SU-DHL-6 (cell line): ENCODE results near the gene SIGLEC14.

Source experiments
- EZH2phosphoT487 ChIP-seq: fragments of 200-600 bp; sonication (generic), shearing (Covaris generic); conservative IDR thresholded peaks from 2 replicates; pipeline ENCODE4 v1.6.1; 2018; ENCODE audit warnings: mild to moderate bottlenecking, antibody characterized with exemption, low read length, moderate library complexity, mixed read lengths
- TF ChIP-seq, protein P1 (sequence below): fragments of 200-600 bp; sonication (generic); IDR thresholded peaks from one replicate; pipeline ENCODE4 v1.5.1; 2017; ENCODE audit warnings: antibody characterized with exemption, mild to moderate bottlenecking, low read length, moderate library complexity; ENCODE audit not compliant: insufficient read depth, poor library complexity, severe bottlenecking

DNA sequence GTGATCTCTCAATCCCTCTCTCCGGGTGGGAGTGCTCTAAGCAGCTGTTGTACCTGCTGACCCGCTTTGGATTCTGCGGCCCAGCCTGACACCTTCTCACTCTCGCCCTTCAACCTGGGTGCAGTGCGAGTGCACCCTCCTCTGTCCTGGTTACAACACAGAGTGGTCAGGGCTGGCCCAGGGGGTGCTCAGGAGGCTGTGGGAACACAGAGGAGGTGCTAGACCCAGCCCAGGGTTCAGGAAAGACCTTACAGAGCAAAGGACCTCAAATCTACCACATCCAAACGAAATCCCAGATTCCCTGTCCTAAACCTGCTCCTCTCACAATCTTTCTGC lies 51.9 kb downstream of the SIGLEC14 start:
- TF ChIP-seq, protein P1, sequence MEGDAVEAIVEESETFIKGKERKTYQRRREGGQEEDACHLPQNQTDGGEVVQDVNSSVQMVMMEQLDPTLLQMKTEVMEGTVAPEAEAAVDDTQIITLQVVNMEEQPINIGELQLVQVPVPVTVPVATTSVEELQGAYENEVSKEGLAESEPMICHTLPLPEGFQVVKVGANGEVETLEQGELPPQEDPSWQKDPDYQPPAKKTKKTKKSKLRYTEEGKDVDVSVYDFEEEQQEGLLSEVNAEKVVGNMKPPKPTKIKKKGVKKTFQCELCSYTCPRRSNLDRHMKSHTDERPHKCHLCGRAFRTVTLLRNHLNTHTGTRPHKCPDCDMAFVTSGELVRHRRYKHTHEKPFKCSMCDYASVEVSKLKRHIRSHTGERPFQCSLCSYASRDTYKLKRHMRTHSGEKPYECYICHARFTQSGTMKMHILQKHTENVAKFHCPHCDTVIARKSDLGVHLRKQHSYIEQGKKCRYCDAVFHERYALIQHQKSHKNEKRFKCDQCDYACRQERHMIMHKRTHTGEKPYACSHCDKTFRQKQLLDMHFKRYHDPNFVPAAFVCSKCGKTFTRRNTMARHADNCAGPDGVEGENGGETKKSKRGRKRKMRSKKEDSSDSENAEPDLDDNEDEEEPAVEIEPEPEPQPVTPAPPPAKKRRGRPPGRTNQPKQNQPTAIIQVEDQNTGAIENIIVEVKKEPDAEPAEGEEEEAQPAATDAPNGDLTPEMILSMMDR: no peak
- TF ChIP-seq EZH2phosphoT487: no peak
